Stomach (tissue), 9 donors: Measurements from ENCODE around the gene COX17. TPM values are rescaled to one million over a fixed set of nuclear protein-coding genes. Genes with fewer than 3 reads are reported as not detected.

Experiments used
- DNase-seq, 2 donors: peaks; one replicate each; pipeline versions ENCODE4 v3.0.0 to v3.0.0-alpha.2; 2013 to 2019
- H3K27ac ChIP-seq, 5 donors: fragments of 200-600 bp in 4 of 5; sonication (generic) in 4 of 5; one replicate each; pipeline ENCODE4 v1.5.1; 2013 to 2019; ENCODE audit warnings: mild to moderate bottlenecking in 1 of 5, moderate library complexity in 1 of 5
- H3K27me3 ChIP-seq, 3 donors: fragments of 200-600 bp; sonication (generic); one replicate each; pipeline ENCODE4 v1.5.1; 2017 to 2019; ENCODE audit warnings: mixed run types in 1 of 3
- H3K36me3 ChIP-seq, 4 donors: fragments of 200-600 bp; sonication (generic); 1 replicate in 3 of 4; 2 replicates in 1 of 4; pipeline ENCODE4 v1.5.1; 2016 to 2019
- H3K4me1 ChIP-seq, 4 donors: fragments of 200-600 bp; sonication (generic); one replicate each; pipeline ENCODE4 v1.5.1; 2016 to 2019
- H3K4me3 ChIP-seq, 4 donors: fragments of 200-600 bp; sonication (generic) in 3 of 4; one replicate each; pipeline ENCODE4 v1.5.1; 2016 to 2019; ENCODE audit warnings: mild to moderate bottlenecking in 1 of 4
- H3K9me3 ChIP-seq, 4 donors: fragments of 200-600 bp; sonication (generic); one replicate each; pipeline ENCODE4 v1.5.1; 2016 to 2019
- EP300 ChIP-seq: sonication (generic); formaldehyde crosslinking; IDR thresholded peaks from one replicate; pipeline ENCODE4 v1.6.1; 2017; ENCODE audit warnings: antibody characterized with exemption
- POLR2A ChIP-seq, 4 donors: fragments of 450-650 bp; IDR thresholded peaks; one replicate each; pipeline ENCODE4 v1.6.1; 2016; ENCODE audit warnings: antibody characterized with exemption in 4 of 4, control low read depth in 2 of 4, mild to moderate bottlenecking in 1 of 4, moderate library complexity in 1 of 4
- POLR2AphosphoS5 ChIP-seq, 3 donors: sonication (generic); formaldehyde crosslinking; IDR thresholded peaks; one replicate each; pipeline ENCODE4 v1.6.1; 2016; ENCODE audit warnings: antibody characterized with exemption in 3 of 3
- WGBS, 5 donors: extraction: QIAGEN DNeasy Blood & Tissue Kit in 3 of 5; methylation state at CpG; one replicate each; pipeline versions ENCODE4 v1.1.5 to v1.1.7; 2013 to 2018; 5-methylcytosine and 5-hydroxymethylcytosine counted together
- intact Hi-C: fragments of 100-400 bp; cut with DNase I; formaldehyde crosslinking; loops from one replicate; pipeline ENCODE4 v1.15.1; 2023; ENCODE audit warnings: low total_unique reads
- polyA plus RNA-seq, 3 donors: library from polyadenylated mRNA; stranded (reverse); fragments of 200-250 nt; gene quantifications; one replicate each; pipeline ENCODE4 v1.2.3, GENCODE V29; 2013
- total RNA-seq, 5 donors: library from RNA; depleted of rRNA; stranded (reverse); fragments of >200 nt; gene quantifications; one replicate each; pipeline versions ENCODE4 v1.1.0 to v1.2.3, GENCODE V29; 2014 to 2016
- TF ChIP-seq, protein P1 (sequence below), 7 experiments: fragments of 450-650 bp in 4 of 7; fragments of 200-600 bp in 3 of 7; sonication (generic) in 3 of 7; IDR thresholded peaks; one replicate each; pipeline ENCODE4 v1.5.1; 2016 to 2019; ENCODE audit warnings: antibody characterized with exemption in 7 of 7, control low read depth in 2 of 7, mild to moderate bottlenecking in 1 of 7
- donor health status: healthy with polysubstance abuse.
- donor health status: Bipolar disorder and iron deficiency.
- donor health status: healthy.

COX17 gene
- total and polyA plus RNA-seq, 8 donors: 28.6 to 184 (median 57.5) TPM

DNA sequence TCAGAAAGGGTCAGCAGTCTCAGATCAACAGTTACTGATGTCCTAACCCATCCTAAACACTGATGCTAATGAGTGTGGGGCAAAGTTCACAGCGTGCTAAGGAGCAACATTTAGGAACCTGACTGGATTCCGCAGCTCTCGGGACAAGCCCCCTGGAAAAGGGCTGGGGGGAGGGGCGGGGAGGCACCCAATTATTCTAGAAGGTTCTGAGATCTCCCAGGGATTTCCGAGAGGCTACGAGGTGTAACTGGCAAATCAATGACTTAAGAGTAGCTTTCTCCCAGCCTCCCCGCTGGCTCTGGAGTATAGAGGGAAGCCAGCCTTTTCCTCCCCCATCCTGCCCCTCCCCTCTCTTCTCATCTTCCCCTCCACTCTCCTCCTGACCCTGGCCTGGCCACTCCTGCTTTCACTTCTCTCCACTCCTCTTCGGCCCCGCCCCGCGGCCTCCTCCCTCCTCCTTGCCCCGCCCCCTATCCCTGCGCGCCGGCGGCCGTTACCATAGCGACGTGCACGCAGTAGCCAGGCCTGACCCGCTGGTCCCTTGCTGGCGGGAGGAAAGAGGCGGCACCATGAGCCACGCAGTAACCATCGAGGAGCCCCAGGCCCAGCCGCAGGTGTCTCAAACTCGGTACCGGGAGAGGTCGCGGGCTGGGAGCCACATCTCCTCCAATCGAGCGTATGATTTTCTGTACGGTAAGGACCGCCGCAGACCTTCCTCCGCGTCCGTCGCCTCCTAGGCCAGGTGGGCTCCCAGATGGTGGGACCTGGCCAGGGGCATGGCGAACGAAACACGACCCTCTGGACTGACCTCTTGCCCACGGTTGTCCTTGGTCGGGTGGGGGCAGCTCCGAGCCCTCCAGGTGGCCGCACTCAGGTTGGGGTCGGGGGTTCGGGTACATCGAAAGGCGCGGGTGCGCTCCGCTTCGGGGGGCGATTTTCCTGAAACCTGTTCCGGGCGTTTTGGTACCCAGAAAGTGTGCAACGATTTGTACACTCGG, 25.6 kb upstream of the COX17 start, which contains the start of gene CFAP91:
Gene CFAP91, plus strand, starts transcription at position 493 of the 998 bp plus-strand sequence. Its CDS starts 77 bp downstream, at position 570.
- WGBS, 5 donors: 2 to 6% (median 3%) methylated on average over 52 to 59 of the region's 59 CpGs
- intact Hi-C loops: no loop called here

DNA sequence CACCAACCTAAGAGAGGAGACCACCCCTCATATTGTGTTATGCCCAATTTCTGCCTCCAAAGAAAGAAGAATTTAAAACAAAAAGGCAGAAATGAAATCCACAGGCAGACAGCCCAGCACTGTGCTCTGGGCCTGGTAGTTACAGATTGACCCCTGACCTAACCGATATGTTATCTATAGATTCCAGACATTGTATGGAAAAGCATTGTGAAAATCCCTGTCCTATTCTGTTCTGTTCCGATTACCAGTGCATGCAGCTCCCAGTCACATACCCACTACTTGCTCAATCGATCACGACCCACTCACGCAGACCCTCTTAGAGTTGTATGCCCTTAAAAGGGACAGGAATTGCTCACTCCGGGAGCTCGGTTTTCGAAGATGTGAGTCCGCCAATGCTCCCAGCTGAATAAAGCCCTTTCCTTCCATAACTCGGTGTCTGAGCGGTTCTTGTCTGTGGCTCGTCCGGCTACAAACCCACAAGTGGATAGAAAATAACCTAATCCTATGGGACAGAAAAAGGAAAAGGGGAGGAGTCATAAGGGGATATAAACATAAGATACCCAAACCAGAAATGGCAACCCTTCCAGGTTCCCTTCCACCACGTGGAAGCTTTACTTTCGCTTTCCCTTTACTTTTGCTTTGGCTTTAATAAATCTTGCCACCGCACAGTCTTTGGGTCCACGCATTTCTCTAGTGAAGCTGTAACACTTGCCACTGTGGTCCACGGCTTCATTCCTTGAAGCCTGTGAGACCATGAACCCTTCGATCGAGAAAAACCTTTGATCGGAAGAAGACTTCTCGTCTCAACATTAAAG, 23.9 kb upstream of the COX17 start:
- no peak overlapping the region for H3K4me3 ChIP-seq
- peaks cover 7 to 37% (median 23%) of the 10 kb centered on the region in 4 donors for H3K4me1 ChIP-seq
- WGBS, 5 donors: 87 to 93% (median 89%) methylated on average over 9 to 22 of the region's 22 CpGs
- H3K36me3 ChIP-seq: no peaks in the 10 kb centered on the region
- no peaks in the 10 kb centered on the region for H3K9me3 ChIP-seq
- no peak for TF ChIP-seq POLR2AphosphoS5 (IDR thresholded peaks at IDR 0.05)
- no peak for TF ChIP-seq EP300
- no peak for TF ChIP-seq POLR2A (IDR thresholded peaks at IDR 0.05)
- TF ChIP-seq, protein P1, sequence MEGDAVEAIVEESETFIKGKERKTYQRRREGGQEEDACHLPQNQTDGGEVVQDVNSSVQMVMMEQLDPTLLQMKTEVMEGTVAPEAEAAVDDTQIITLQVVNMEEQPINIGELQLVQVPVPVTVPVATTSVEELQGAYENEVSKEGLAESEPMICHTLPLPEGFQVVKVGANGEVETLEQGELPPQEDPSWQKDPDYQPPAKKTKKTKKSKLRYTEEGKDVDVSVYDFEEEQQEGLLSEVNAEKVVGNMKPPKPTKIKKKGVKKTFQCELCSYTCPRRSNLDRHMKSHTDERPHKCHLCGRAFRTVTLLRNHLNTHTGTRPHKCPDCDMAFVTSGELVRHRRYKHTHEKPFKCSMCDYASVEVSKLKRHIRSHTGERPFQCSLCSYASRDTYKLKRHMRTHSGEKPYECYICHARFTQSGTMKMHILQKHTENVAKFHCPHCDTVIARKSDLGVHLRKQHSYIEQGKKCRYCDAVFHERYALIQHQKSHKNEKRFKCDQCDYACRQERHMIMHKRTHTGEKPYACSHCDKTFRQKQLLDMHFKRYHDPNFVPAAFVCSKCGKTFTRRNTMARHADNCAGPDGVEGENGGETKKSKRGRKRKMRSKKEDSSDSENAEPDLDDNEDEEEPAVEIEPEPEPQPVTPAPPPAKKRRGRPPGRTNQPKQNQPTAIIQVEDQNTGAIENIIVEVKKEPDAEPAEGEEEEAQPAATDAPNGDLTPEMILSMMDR (IDR thresholded peaks at IDR 0.05): no peak
- no peak overlapping the region for H3K27ac ChIP-seq
- intact Hi-C loops: no loop called here
- H3K27me3 ChIP-seq: no peaks in the 10 kb centered on the region
- no peak for DNase-seq

More for the DNA sequence above, 25.6 kb upstream of the COX17 start, which contains the start of gene CFAP91:
- Histone ChIP-seq H3K27ac (peak within 1 kb of the TSS in 4 of 5 donors; percentile 30 to 86 (median 50)), H3K4me1 (peaks cover 7 to 37% (median 23%) of the 10 kb centered on the region in 4 donors), H3K9me3 (no peaks in the 10 kb centered on the region), H3K36me3 (peaks cover 0 to 4% (median 0%) of the 10 kb centered on the region in 4 donors), H3K27me3 (no peaks in the 10 kb centered on the region), H3K4me3 (peak within 1 kb of the TSS; percentile 59 to 76 (median 59))
- peak; percentile 97 to 98 for DNase-seq
- TF ChIP-seq POLR2AphosphoS5 (IDR thresholded peaks at IDR 0.05): peak; percentile 45 to 69 (median 68)
- no peak for TF ChIP-seq POLR2A (IDR thresholded peaks at IDR 0.05)

DNA sequence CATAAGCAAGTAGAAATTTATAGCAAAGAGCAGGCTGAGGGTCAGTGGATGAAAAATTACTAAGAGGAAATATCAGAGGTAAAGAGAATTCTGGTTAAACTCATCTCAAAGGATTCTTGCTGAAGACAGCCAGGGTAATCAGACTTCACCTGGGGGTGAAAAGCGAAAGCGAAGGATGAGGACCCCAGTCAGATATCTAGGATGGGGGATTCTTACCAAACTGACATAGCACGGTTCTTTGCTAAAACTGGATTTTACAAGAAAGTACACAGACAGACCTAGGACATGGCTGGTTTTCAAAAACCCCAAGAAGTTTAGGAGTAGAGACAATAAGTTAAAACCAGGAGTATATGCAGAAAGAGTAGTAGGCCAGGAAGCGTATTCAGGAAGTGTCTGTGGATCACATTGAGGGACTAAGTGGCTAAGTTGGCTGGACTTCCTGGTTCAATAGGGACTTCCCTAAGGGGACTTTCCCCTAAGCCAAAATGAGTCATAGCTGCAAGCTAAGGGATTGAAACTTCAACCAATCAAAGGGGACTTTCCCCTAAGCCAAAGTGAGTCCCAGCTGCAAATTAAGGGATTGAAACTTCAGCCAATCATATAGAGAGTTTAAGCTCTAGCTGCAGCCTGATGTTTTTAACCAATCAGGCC, 23.2 kb upstream of the COX17 start:
- Histone ChIP-seq H3K36me3 (no peaks in the 10 kb centered on the region), H3K9me3 (no peaks in the 10 kb centered on the region), H3K4me1 (peaks cover 7 to 37% (median 23%) of the 10 kb centered on the region in 4 donors), H3K27me3 (no peaks in the 10 kb centered on the region), H3K27ac (no peak overlapping the region), H3K4me3 (no peak overlapping the region)
- WGBS, 5 donors: 69 to 88% (median 80%) methylated on average over 4 of the region's 4 CpGs
- intact Hi-C loops: no loop called here
- DNase-seq: peak in 1 of 2 donors; percentile 51
- TF ChIP-seq EP300 (no peak), POLR2AphosphoS5 (IDR thresholded peaks at IDR 0.05) (peak in 2 of 3 donors; percentile 21 to 60)

DNA sequence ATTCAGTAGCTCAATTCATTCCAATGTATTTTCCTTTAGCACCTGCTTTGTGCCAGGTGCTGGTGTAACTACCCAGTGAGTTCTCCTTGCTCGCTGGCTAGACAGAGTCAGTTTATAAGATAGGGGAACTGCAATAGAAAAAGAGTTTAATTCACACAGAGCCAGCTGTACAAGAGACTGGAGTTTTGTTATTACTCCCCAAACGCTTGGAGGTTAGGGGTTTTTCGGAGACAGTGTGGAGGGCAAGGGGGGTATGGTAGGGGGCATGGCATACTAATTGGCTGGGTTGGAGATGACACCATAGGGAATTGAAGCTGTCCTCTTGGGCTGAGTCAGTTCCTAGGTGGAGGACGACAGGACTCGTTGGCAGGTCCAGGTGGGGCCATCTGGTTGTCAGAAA, 20.2 kb upstream of the COX17 start:
- intact Hi-C loops: no loop called here
- H3K27ac ChIP-seq: no peak overlapping the region
- 77 to 88% (median 81%) methylated on average over 5 of the region's 5 CpGs for WGBS, 5 donors
- H3K9me3 ChIP-seq: no peaks in the 10 kb centered on the region
- H3K36me3 ChIP-seq: no peaks in the 10 kb centered on the region
- no peak for DNase-seq
- no peak overlapping the region for H3K4me3 ChIP-seq
- no peaks in the 10 kb centered on the region for H3K27me3 ChIP-seq
- H3K4me1 ChIP-seq: peaks cover 0 to 17% (median 3%) of the 10 kb centered on the region in 4 donors
- TF ChIP-seq POLR2AphosphoS5 (IDR thresholded peaks at IDR 0.05) (no peak), EP300 (no peak), POLR2A (IDR thresholded peaks at IDR 0.05) (no peak)
- TF ChIP-seq, protein P1 (IDR thresholded peaks at IDR 0.05): no peak
